Stimulated activated CD4-positive, alpha-beta T cell treated with anti-CD3 and anti-CD28 coated beads, Interleukin-15, amount 100 ng/mL, for 24 hours (primary cell): Measurements from ENCODE around the gene SYT7.

ENCODE experiments used
- DNase-seq: peaks from one replicate; pipeline ENCODE4 v3.0.0-alpha.2; 2020

The SYT7 gene

GRCh38 chr11:61534025-61534932 is 46.6 kb downstream of the SYT7 start:
- no peak for DNase-seq

GRCh38 chr11:61533401-61533800 is 47.5 kb downstream of the SYT7 start:
- no peak for DNase-seq

- DNase-seq: no peak
These were observed 47.9 kb downstream of the SYT7 start for GRCh38 chr11:61533039-61533375.

- DNase-seq: peak; percentile 57
These were observed 48.5 kb downstream of the SYT7 start for GRCh38 chr11:61532134-61533038.

- DNase-seq: no peak
These were observed 49.8 kb downstream of the SYT7 start for GRCh38 chr11:61531044-61531443.

- no peak for DNase-seq
These were observed 51.2 kb downstream of the SYT7 start for GRCh38 chr11:61529537-61530225.

GRCh38 chr11:61528114-61528513 is 52.8 kb downstream of the SYT7 start:
- DNase-seq: no peak

GRCh38 chr11:61526956-61527731 is 53.7 kb downstream of the SYT7 start:
- DNase-seq: no peak

- DNase-seq: no peak
These were observed 54.6 kb downstream of the SYT7 start for GRCh38 chr11:61526229-61526628.

- DNase-seq: no peak
These were observed 55.8 kb downstream of the SYT7 start for GRCh38 chr11:61524963-61525587.

- DNase-seq: no peak
These were observed 56.4 kb downstream of the SYT7 start for GRCh38 chr11:61524446-61524845.

GRCh38 chr11:61522881-61523280 is 58.0 kb downstream of the SYT7 start:
- no peak for DNase-seq

- no peak for DNase-seq
These were observed 62.7 kb downstream of the SYT7 start for GRCh38 chr11:61518032-61518795.

DNA sequence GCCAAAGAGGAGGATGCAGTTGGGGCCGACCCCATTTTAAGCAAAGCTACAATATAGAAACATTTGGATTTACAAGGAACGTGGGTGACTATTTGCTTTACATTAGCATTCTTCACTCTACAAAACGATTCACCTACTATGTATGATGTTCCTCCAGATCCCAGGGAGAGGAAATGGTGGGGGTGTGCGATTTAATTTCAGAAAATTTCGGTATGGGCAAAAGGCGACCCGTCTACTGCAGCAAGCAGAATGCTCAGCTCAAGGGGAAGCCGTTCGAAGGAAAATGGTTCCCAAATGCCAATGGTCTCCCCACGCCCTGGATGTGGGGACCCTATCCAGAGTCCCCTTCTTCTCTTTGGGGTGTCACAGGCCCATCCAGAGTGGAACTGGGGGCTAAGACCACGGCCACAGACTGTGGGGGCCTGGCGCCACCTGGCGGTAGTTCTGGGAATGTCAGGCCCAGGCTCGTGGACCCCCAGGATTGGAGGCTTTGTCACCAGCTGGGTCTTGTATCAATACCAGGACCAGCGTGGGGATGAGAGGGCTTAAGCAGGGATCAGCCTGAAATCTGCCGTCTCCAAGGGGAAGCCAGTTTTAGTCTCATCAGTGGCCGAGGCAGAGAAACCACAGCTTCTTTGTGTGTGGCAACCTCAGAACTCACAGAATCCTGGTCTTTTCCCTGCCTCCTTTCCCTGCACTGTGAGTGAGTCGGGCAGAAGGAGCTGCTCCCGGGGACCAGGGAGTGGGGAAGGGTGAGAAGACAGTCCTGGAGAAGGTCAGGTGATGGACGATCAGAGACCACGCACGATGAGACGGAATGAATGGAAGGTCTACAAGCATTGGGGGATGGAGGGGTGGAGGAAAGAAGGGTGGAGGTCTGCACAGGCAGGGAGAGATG is 64.0 kb downstream of the SYT7 start:
- DNase-seq: peak; percentile 64

GRCh38 chr11:61516191-61516590 is 64.7 kb downstream of the SYT7 start:
- peak; percentile 23 for DNase-seq

GRCh38 chr11:61515686-61516085 is 65.2 kb downstream of the SYT7 start:
- no peak for DNase-seq

DNA sequence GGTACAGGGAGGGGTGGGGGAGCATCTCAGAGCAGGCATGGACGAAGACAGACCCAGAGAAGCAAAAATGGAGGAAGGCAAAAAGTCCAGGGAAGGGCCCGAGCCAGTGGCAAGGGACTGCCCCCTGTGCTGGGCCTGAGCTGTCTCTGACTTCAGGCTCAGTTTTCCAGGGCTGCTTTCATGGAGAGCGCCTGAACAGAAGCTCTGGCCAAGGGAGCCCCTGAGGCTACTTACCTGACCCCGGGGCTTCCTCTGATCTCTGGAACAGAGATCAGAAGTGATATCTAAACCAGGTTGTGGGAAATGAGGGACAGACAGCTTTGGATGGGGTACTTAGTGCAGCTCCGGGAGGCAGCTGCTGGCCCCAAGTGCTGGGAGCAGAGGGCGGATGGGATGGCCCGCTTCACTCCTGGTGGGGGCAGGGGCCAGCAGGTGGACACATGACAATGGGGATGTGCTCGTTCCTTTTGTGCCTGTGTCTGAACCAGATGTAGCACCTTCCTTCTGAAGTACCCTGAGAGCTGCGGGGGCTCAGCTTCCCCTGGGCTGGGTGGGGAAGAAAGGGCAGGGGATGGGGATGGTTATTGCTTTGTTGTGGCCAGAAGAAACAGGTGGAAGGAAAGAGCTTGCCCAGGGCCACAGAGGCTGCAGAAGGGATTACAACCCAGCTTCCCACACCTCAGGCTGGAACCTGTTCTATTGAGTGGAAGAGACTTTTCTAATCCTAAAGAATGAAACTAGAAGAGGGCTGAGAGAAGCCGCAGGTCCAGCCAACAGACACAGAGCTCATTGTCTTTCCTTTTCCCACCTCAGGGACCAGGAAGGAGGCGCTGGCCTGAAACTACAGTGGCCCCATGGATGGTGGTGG is 66.6 kb downstream of the SYT7 start:
- DNase-seq: no peak

- DNase-seq: no peak
These were observed 67.6 kb downstream of the SYT7 start for GRCh38 chr11:61513143-61513765.

DNA sequence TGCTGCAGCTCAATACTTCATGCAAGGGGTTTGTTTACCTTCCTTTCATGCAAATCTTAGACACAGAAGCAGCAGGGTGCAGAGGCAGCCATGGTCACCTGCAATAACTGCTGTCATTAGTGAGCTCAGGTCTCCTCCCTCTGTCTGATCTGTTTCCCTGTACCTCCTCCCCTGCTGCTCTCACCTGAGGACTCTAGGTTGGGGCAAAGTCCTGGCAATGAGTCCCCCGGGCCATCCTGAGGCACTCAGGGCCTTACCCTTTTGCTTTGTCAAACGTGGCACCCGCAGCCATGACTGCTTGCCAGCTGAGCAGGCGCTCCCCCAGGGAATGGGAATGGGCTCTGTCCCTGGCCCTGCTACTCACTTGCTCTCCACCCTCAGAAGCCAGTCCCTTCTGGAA is 68.4 kb downstream of the SYT7 start:
- DNase-seq: no peak
